ENCODE results near the gene FAM228B.

DNA sequence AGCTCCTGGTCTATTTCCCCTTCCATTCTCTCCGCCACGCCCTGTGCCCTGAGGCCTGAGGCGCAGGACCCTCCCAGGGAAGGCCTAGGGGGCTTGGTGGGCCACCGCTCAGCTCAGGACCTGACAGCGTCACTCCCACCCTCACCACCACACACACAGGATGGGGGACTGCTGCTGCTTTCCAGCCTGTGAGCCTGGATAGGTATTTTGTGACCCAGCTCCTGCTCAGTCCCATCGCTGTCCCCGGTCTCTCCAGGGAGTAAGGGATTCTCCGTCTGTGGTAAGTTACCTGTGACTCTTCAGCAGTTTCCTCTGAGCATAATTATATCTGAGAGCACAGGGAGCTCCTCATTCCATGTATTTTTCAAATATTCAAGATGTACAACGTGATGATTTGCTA, 67.9 kb downstream of the FAM228B start:
- TF ChIP-seq, protein P1, sequence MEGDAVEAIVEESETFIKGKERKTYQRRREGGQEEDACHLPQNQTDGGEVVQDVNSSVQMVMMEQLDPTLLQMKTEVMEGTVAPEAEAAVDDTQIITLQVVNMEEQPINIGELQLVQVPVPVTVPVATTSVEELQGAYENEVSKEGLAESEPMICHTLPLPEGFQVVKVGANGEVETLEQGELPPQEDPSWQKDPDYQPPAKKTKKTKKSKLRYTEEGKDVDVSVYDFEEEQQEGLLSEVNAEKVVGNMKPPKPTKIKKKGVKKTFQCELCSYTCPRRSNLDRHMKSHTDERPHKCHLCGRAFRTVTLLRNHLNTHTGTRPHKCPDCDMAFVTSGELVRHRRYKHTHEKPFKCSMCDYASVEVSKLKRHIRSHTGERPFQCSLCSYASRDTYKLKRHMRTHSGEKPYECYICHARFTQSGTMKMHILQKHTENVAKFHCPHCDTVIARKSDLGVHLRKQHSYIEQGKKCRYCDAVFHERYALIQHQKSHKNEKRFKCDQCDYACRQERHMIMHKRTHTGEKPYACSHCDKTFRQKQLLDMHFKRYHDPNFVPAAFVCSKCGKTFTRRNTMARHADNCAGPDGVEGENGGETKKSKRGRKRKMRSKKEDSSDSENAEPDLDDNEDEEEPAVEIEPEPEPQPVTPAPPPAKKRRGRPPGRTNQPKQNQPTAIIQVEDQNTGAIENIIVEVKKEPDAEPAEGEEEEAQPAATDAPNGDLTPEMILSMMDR (conservative IDR thresholded peaks at IDR 0.05; ENCODE audit: low read length), result no peak
- TF ChIP-seq EZH2phosphoT487 (IDR thresholded peaks at IDR 0.05; ENCODE audit: borderline replicate concordance), result no peak

All from Loucy (cell line).